Smooth muscle cell (in vitro differentiated cells): ENCODE results near the gene PTPRZ1. TPM values are rescaled to one million over a fixed set of nuclear protein-coding genes. Genes with fewer than 3 reads are reported as not detected.

Experiments used
- DNase-seq: peaks from one replicate; lab custom pipeline; 2025; ENCODE audit not compliant: unreplicated experiment; lab: John Stamatoyannopoulos, UW
- H2AFZ ChIP-seq: fragments of 200-600 bp; sonication (generic); 2 replicates; pipeline ENCODE4 v1.6.0; 2016; ENCODE audit warnings: antibody characterized with exemption, low read depth, mild to moderate bottlenecking
- H3F3A ChIP-seq: fragments of 200-600 bp; sonication (generic); 2 replicates; pipeline ENCODE4 v1.6.0; 2017; ENCODE audit warnings: antibody characterized with exemption, low read depth
- H3K27ac ChIP-seq: fragments of 200-600 bp; sonication (generic); 2 replicates; pipeline ENCODE4 v1.5.1; 2016; ENCODE audit warnings: low read depth, mild to moderate bottlenecking
- H3K27me3 ChIP-seq: fragments of 200-600 bp; sonication (generic); 2 replicates; pipeline ENCODE4 v1.6.1; 2016; ENCODE audit warnings: low read depth, mild to moderate bottlenecking
- H3K36me3 ChIP-seq: fragments of 200-600 bp; sonication (generic); 2 replicates; pipeline ENCODE4 v1.5.1; 2016; ENCODE audit warnings: low read depth
- H3K4me1 ChIP-seq: fragments of 200-600 bp; sonication (generic); 2 replicates; pipeline ENCODE4 v1.5.1; 2016; ENCODE audit warnings: low read depth
- H3K4me2 ChIP-seq: fragments of 200-600 bp; sonication (generic); 2 replicates; pipeline ENCODE4 v1.6.0; 2016; ENCODE audit warnings: mild to moderate bottlenecking
- H3K4me3 ChIP-seq: fragments of 200-600 bp; sonication (generic); 2 replicates; pipeline ENCODE4 v1.5.1; 2016; ENCODE audit warnings: mild to moderate bottlenecking
- H3K79me2 ChIP-seq: fragments of 200-600 bp; sonication (generic); 2 replicates; pipeline ENCODE4 v1.6.0; 2016; ENCODE audit warnings: low read depth, mild to moderate bottlenecking
- H3K9ac ChIP-seq: fragments of 200-600 bp; sonication (generic); 2 replicates; pipeline ENCODE4 v1.6.0; 2016; ENCODE audit warnings: low read depth
- H3K9me3 ChIP-seq: fragments of 200-600 bp; sonication (generic); replicated peaks from 2 replicates; pipeline ENCODE4 v1.5.1; 2016; ENCODE audit warnings: low read depth
- H4K20me1 ChIP-seq: fragments of 200-600 bp; sonication (generic); 2 replicates; pipeline ENCODE4 v1.6.0; 2016; ENCODE audit warnings: low read depth
- CTCF ChIP-seq: fragments of 200-600 bp; sonication (generic); IDR thresholded peaks from 2 replicates; pipeline ENCODE4 v1.5.1; 2017; ENCODE audit warnings: borderline replicate concordance, mild to moderate bottlenecking, antibody characterized with exemption; ENCODE audit not compliant: insufficient read depth, poor library complexity, severe bottlenecking
- WGBS: methylation state at CpG from one replicate; pipeline ENCODE4 v1.1.7; 2016; ENCODE audit warnings: low lambda C conversion rate; 5-methylcytosine and 5-hydroxymethylcytosine counted together
- polyA plus RNA-seq: library from polyadenylated mRNA; unstranded; fragments of >200 nt; fragmentation: Nextera tagmentation; extraction: Ambion mirVana; gene quantifications from 2 replicates; pipeline ENCODE4 v1.2.1, GENCODE V29; 2016
- total RNA-seq: library from RNA; depleted of rRNA; stranded (reverse); fragments of >200 nt; gene quantifications from 2 replicates; pipeline ENCODE4 v1.2.3, GENCODE V29; 2014

Gene PTPRZ1
- total and polyA plus RNA-seq, 2 experiments from 2014 or later = 0.56 to 3.1 TPM

GRCh38 chr7:121931149-121931902 is 58.4 kb downstream of the PTPRZ1 start:
- H3K36me3 ChIP-seq = no peaks in the 10 kb centered on the region
- no peaks in the 10 kb centered on the region for H3K9me3 ChIP-seq
- H3K27ac ChIP-seq = no peak overlapping the region
- no peak overlapping the region for H2AFZ ChIP-seq
- no peaks in the 10 kb centered on the region for H4K20me1 ChIP-seq
- TF ChIP-seq CTCF = no peak
- 31% methylated on average over 1 of the region's 1 CpG for WGBS
- H3K4me1 ChIP-seq = peaks cover 6% of the 10 kb centered on the region
- H3K4me3 ChIP-seq = no peak overlapping the region
- DNase-seq = no peak
- no peak overlapping the region for H3K4me2 ChIP-seq
- no peaks in the 10 kb centered on the region for H3F3A ChIP-seq
- peaks cover 4% of the 10 kb centered on the region for H3K27me3 ChIP-seq
- H3K9ac ChIP-seq = no peak overlapping the region
- no peaks in the 10 kb centered on the region for H3K79me2 ChIP-seq

- Histone ChIP-seq H3K27me3 (peaks cover 4% of the 10 kb centered on the region), H3K4me3 (no peak overlapping the region), H4K20me1 (no peaks in the 10 kb centered on the region), H3K27ac (no peak overlapping the region), H3K9ac (no peak overlapping the region), H3K79me2 (no peaks in the 10 kb centered on the region), H3F3A (no peaks in the 10 kb centered on the region), H3K9me3 (no peaks in the 10 kb centered on the region), H3K4me2 (no peak overlapping the region), H2AFZ (no peak overlapping the region), H3K36me3 (no peaks in the 10 kb centered on the region), H3K4me1 (peaks cover 10% of the 10 kb centered on the region)
- 88% methylated on average over 1 of the region's 1 CpG for WGBS
- TF ChIP-seq CTCF = no peak
- DNase-seq = no peak
Observed at GRCh38 chr7:121932768-121933167, 59.8 kb downstream of the PTPRZ1 start.

- 88% methylated on average over 6 of the region's 6 CpGs for WGBS
Observed at GRCh38 chr7:121936951-121937623, 64.1 kb downstream of the PTPRZ1 start.

More at GRCh38 chr7:121936951-121937623, 64.1 kb downstream of the PTPRZ1 start:
- no peaks in the 10 kb centered on the region for H3K36me3 ChIP-seq
- no peaks in the 10 kb centered on the region for H4K20me1 ChIP-seq
- no peak overlapping the region for H3K4me2 ChIP-seq
- no peak for TF ChIP-seq CTCF
- no peaks in the 10 kb centered on the region for H3F3A ChIP-seq
- peaks cover 13% of the 10 kb centered on the region for H3K27me3 ChIP-seq
- H3K4me3 ChIP-seq = no peak overlapping the region
- H3K9ac ChIP-seq = no peak overlapping the region
- DNase-seq = no peak
- H3K4me1 ChIP-seq = peaks cover 46% of the 10 kb centered on the region
- H2AFZ ChIP-seq = no peak overlapping the region
- no peaks in the 10 kb centered on the region for H3K79me2 ChIP-seq
- no peaks in the 10 kb centered on the region for H3K9me3 ChIP-seq
- no peak overlapping the region for H3K27ac ChIP-seq
